HG03135 (cell line): ENCODE data around the gene IWS1.
"Not testable (repeated sequence)": the region's sequence is repeated elsewhere in the genome, so short reads cannot be mapped to it uniquely, and the experiment has no call there.

ENCODE experiments used
- ATAC-seq: cut with Tn5 transposase; IDR thresholded peaks from one replicate; pipeline ENCODE4 v1.9.1; 2021; ENCODE audit warnings: mild to moderate bottlenecking, moderate library complexity; ENCODE audit not compliant: unreplicated experiment

The IWS1 gene

DNA sequence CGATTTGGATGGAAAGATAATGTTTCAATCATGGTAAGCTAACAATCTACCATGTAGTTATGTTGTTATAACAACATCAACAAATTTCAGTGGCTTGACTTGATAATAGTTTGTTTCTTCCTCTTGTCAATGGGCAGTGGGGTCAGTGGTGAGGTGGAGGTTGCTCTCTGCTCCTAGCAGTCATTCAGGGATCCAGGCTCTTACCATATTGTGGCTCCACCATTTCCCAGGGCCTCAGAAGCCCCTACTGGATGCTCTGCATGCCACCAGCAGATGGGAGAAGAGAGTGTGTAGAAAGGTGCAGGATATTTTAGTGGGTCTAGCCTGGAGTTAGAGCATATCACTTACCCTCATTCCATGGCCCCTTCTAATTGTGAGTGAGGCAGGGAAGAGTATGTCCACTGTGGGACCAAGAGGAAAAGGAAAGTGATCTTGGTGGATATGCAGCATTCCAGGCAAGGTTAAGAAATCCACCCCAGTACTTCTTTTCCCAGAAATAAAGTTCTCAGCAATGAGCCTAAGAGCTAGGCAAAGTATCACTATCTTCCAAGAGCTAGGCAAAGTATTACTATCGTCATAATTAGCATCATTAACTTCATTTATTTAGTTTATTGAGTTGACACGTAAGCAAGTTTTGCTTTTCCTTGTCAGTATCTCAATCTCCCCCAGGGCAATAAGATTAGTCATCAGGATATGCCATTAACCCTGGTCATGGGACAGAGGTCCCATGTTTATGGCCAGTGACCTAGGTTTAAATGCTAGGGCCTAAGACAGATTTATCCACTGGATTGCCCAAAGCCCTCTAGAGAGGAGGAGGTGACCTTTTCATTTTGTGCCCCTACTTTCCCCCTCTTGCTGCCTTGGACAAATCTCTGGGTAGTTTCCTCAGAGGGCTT lies 4.2 kb upstream of the IWS1 start:
- ATAC-seq = no peak

- ATAC-seq = not testable (repeated sequence)
These were observed 3.1 kb upstream of the IWS1 start for GRCh38 chr2:127529416-127529815.

DNA sequence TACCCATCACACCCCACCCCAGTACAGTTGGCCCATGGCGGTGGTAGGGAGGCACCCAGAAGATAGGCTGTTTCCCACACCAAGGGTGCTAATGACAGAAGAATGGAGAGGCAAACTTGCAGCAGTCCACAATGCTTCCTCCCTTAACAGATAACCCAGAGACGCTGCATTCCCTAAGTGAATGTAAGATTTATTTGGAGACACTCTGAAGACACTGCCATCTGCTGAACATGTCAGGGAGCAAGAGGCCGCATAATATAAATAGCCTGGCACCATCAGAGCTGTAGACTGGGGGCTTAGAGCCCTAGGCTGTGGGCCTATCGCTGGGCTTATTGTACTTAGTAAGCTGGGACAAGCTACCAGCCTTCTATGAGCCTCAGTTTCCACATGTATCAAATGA lies 2.2 kb upstream of the IWS1 start:
- ATAC-seq = no peak

DNA sequence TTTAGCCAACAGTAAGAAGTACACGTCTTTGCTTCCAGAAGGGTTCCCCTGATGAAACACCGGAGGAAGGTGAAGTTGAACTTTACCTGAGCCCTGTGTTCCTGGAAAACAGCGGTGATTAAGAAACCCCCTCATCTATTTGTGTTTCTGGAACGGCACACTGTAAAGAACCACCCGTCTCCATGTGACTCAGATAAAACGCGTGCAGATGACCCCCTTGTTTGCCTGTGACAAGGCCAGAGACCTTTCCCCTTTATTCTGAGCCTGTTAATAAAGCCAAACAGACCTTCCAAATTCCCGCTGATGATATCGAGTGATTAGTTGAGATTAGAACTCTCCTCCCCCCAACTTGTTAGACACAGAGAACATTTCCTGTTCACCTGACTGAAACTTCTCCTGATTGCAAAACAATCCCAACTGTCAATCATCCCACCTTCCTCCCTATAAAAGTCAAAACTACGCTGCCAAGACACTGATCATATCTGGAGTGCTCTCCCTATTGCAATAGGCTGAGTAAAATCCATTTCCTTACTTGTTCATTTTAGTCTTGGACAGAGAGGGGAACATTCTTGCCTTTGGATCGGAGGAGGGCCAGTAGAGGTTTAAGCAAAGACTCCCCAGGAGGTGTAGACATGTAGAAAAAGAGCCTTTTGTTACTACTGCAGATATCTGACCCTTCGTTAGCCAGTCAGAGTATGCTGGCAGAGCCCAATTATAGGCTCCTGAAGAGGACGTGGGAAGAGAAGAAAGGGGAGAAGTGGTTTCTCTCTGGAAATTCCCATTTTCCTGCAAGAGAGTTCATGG lies 914 bp upstream of the IWS1 start:
- ATAC-seq = peak; percentile 5

GRCh38 chr2:127525691-127526131 lies 578 bp downstream of the IWS1 start:
- ATAC-seq = peak; percentile 4

GRCh38 chr2:127524198-127524834 lies 2.0 kb downstream of the IWS1 start:
- not testable (repeated sequence) for ATAC-seq

DNA sequence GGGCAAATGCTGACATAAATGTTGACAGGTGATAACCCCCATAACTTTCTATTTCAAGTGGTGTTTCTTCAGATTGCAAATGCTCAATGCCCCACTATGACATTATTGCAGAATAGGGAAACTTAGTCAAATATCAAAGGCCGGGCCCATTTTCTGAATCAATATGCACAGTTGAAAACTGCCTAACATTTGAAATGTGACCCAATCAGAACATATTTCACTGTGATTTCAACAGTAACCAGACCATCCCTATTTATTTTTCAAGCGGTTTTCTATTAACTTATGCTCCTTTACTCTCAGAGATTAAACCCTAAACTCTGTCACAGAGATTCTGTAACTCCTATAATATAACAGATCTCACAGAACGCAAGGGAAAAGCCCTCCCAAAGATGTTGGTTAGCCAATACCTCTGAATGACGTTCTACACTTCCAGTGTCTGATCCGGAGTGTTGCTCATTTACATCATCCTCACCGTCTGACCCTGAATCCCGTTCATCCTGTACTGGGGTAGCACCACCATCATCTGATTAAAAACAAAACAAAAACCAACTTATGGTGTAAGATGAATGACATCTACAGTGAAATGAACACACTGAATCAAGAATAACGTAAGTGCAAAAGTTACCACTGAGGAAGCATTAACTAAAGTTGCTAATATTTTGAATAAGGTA lies 2.9 kb downstream of the IWS1 start:
- no peak for ATAC-seq

GRCh38 chr2:127520424-127520823 lies 5.9 kb downstream of the IWS1 start:
- ATAC-seq = no peak

- ATAC-seq = no peak
These were observed 8.8 kb downstream of the IWS1 start for GRCh38 chr2:127517465-127517864.

GRCh38 chr2:127516041-127516762 lies 10.1 kb downstream of the IWS1 start:
- ATAC-seq = no peak

DNA sequence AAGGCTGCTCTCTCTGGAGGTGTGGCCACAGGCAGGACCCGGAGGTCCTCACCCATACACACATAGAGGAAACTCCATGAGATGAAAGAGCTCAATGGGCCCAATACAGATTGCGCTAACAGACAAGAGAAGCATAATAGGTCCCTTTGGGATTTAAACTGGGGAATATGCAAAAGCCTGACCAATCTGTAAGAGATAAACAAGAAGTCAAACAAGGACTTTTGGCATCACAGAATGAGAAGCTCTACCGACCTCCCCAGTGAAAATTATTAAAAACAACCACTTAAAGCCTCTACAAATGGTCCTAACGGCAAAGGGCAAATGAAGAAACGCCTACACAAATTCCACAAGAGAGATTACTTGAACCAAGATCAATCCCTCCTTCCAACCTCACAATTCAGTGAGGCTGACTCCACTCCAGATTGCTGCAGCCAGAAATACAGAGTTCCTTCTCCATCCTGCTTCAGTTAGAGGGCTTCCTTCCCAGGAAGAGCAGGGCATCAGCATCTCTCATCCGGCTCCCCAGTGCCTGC lies 10.8 kb downstream of the IWS1 start:
- ATAC-seq = no peak

GRCh38 chr2:127514485-127514884 lies 11.8 kb downstream of the IWS1 start:
- ATAC-seq = no peak

DNA sequence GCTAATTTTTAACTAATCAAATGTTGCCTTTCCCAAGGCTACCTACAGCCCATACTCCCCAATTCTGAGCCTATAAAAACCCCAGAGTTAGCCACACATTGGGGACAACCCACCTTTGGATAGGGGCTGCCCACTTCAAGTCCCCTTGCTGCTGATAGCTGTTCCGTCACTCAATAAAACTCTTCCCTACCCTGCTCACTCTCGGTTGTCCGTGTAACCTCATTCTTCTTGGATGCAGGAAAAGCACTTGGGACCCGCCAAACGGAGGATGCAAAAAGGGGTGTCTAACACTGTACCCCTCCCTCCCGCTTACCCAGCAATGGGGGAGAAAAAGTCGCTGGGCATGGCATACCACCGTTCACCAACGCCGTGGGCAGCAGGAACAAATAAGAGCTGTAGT lies 12.2 kb downstream of the IWS1 start:
- ATAC-seq = no peak

DNA sequence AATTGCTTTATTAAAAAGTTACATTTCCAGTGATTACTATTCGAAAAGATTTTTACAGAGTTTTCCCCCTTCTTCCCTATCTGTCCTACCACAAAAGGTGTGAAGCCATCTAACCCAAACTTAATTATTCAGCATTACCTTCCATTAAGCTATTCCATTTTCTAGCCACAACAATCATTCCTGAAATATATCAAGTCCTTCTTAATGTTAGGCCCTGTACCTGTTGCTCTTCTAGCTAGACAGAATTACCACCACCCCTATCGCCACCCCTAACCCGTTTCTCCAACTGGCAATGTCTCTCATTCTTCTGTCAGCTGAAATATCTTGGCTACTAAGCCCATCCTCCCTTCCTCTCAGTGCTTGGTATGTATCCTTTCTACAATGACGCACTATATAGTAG lies 13.9 kb downstream of the IWS1 start:
- ATAC-seq = no peak

GRCh38 chr2:127511917-127512316 lies 14.4 kb downstream of the IWS1 start:
- ATAC-seq = no peak

DNA sequence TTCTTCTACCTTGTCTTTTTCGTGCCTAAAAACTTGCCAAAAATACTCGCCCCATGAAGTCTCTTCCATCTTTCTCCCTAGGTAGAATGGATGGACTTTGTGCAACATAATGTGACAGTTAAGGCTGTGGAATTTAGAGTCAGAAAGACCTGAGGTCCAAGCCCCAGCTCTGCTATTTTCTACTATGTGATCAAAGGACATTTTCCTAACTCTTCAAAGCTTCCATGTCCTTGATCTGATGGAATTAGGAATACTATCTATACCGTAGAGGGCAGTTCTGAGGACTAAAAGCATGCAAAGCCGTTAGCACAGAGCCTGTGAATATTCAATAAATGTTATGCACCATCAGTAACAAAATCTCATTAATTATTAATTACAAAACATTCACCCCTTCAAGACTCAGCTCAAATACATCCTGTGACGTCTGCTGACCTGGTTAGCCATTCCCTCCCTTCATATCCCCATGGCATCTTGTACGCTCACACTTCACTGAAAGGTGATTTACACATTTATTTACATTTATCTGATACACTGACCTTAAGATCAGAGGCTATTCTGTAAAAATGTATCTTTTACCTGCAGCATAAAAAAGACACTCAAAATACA lies 15.1 kb downstream of the IWS1 start:
- no peak for ATAC-seq

DNA sequence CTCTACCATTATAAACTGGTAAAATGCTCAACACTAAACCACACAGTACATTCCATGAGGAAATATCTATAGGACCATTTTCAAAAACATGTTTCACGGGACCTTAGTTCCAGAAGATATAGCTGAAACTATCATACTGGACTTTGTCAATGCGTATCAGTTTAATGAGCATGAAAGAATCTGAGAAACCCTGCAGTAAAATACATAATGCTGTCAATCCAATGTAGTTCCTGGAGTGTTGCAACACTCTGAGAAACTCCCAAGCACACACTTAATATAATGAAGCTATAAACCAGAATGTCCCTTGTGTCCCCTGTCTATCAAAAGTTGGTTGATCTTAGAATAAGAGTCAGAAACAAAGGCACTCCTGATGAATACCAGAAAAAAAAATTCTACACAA lies 16.2 kb downstream of the IWS1 start:
- ATAC-seq = no peak

GRCh38 chr2:127508631-127509034 lies 17.7 kb downstream of the IWS1 start:
- no peak for ATAC-seq

- ATAC-seq = no peak
These were observed 18.2 kb downstream of the IWS1 start for GRCh38 chr2:127508023-127508630.
